Occipital lobe (tissue), 2 donors: ENCODE results near the gene BCL2. TPM values are rescaled to one million over a fixed set of nuclear protein-coding genes. Genes with fewer than 3 reads are reported as not detected.
"Not testable (repeated sequence)": the region's sequence is repeated elsewhere in the genome, so short reads cannot be mapped to it uniquely, and the experiment has no call there.

ENCODE experiments used
- DNase-seq: peaks from one replicate; lab custom pipeline; 2025; lab: John Stamatoyannopoulos, UW
- total RNA-seq: library from RNA; depleted of rRNA; stranded (reverse); fragments of >200 nt; gene quantifications from one replicate; pipeline ENCODE4 v1.2.3, GENCODE V29; 2014

Gene BCL2
- total RNA-seq, 1 donor from 2014 or later = 30.6 TPM

- no peak for DNase-seq
Measured at GRCh38 chr18:63203497-63203896, 116.1 kb downstream of the BCL2 start.

GRCh38 chr18:63202828-63203227, 116.7 kb downstream of the BCL2 start:
- no peak for DNase-seq

GRCh38 chr18:63201456-63201855, 118.1 kb downstream of the BCL2 start:
- not testable (repeated sequence) for DNase-seq

GRCh38 chr18:63199743-63200241, 119.8 kb downstream of the BCL2 start:
- no peak for DNase-seq

GRCh38 chr18:63198868-63199742, 120.5 kb downstream of the BCL2 start:
- DNase-seq = no peak

GRCh38 chr18:63198098-63198760, 121.3 kb downstream of the BCL2 start:
- DNase-seq = no peak

GRCh38 chr18:63197246-63197869, 122.2 kb downstream of the BCL2 start:
- no peak for DNase-seq

- DNase-seq = no peak
Measured at GRCh38 chr18:63195326-63196159, 124.0 kb downstream of the BCL2 start.

- DNase-seq = no peak
Measured at GRCh38 chr18:63192885-63193349, 126.7 kb downstream of the BCL2 start.

GRCh38 chr18:63192126-63192884, 127.3 kb downstream of the BCL2 start:
- no peak for DNase-seq

- no peak for DNase-seq
Measured at GRCh38 chr18:63191413-63191812, 128.2 kb downstream of the BCL2 start.

GRCh38 chr18:63190838-63191237, 128.7 kb downstream of the BCL2 start:
- DNase-seq = not testable (repeated sequence)

- DNase-seq = no peak
Measured at GRCh38 chr18:63189817-63190216, 129.8 kb downstream of the BCL2 start.

GRCh38 chr18:63189041-63189440, 130.5 kb downstream of the BCL2 start:
- no peak for DNase-seq

- no peak for DNase-seq
Measured at GRCh38 chr18:63187791-63188460, 131.6 kb downstream of the BCL2 start.

- DNase-seq = no peak
Measured at GRCh38 chr18:63187223-63187574, 132.4 kb downstream of the BCL2 start.

GRCh38 chr18:63186520-63187222, 132.9 kb downstream of the BCL2 start:
- DNase-seq = no peak

GRCh38 chr18:63185984-63186383, 133.6 kb downstream of the BCL2 start:
- no peak for DNase-seq
